NT2/D1 (cell line): Measurements from ENCODE around the gene STOML3.

Experiments
- DNase-seq: peaks from one replicate; pipeline ENCODE4 v3.0.0-alpha.2; 2011; ENCODE audit warnings: low read depth, low spot score
- H3K27me3 ChIP-seq: 2 replicates; pipeline ENCODE4 v1.6.0; 2011; ENCODE audit warnings: mild to moderate bottlenecking; ENCODE audit not compliant: insufficient read length, insufficient read depth
- H3K36me3 ChIP-seq: 2 replicates; pipeline ENCODE4 v1.6.1; 2011; ENCODE audit warnings: mild to moderate bottlenecking, low read length, mixed read lengths; ENCODE audit not compliant: insufficient read depth, insufficient read length
- H3K4me1 ChIP-seq: 2 replicates; pipeline ENCODE4 v1.5.1; 2011; ENCODE audit not compliant: insufficient read depth, insufficient read length
- H3K4me3 ChIP-seq: 2 replicates; pipeline ENCODE4 v1.5.1; 2011; ENCODE audit warnings: low read depth; ENCODE audit not compliant: insufficient read length
- H3K9ac ChIP-seq: 2 replicates; pipeline ENCODE4 v1.6.0; 2011; ENCODE audit warnings: low read depth; ENCODE audit not compliant: insufficient read length
- H3K9me3 ChIP-seq: 2 replicates; pipeline ENCODE4 v1.5.1; 2011; ENCODE audit warnings: mild to moderate bottlenecking, low read length; ENCODE audit not compliant: insufficient read depth
- SUZ12 ChIP-seq: IDR thresholded peaks from 2 replicates; pipeline ENCODE4 v1.6.1; 2011; ENCODE audit not compliant: insufficient read length, insufficient read depth; ENCODE audit errors: extremely low read depth
- YY1 ChIP-seq: IDR thresholded peaks from 2 replicates; pipeline ENCODE4 v1.6.1; 2011; ENCODE audit not compliant: insufficient read length, insufficient read depth
- ZNF274 ChIP-seq: IDR thresholded peaks from 2 replicates; pipeline ENCODE4 v1.6.1; 2011; ENCODE audit warnings: mild to moderate bottlenecking, low read depth, low read length

Gene STOML3

GRCh38 chr13:38960175-38960574 is 30.5 kb downstream of the STOML3 start:
- Histone ChIP-seq H3K36me3 (no peaks in the 10 kb centered on the region), H3K4me1 (no peaks in the 10 kb centered on the region), H3K9ac (no peak overlapping the region), H3K4me3 (no peak overlapping the region), H3K9me3 (peaks cover 25% of the 10 kb centered on the region), H3K27me3 (no peaks in the 10 kb centered on the region)
- TF ChIP-seq YY1 (no peak), SUZ12 (no peak), ZNF274 (no peak)
- no peak for DNase-seq

GRCh38 chr13:38957794-38958592 is 32.6 kb downstream of the STOML3 start:
- H3K36me3 ChIP-seq: no peaks in the 10 kb centered on the region
- no peaks in the 10 kb centered on the region for H3K4me1 ChIP-seq
- H3K9ac ChIP-seq: no peak overlapping the region
- TF ChIP-seq SUZ12: no peak
- no peak for TF ChIP-seq YY1
- TF ChIP-seq ZNF274: no peak
- H3K4me3 ChIP-seq: no peak overlapping the region
- H3K9me3 ChIP-seq: peaks cover 25% of the 10 kb centered on the region
- H3K27me3 ChIP-seq: no peaks in the 10 kb centered on the region
- DNase-seq: no peak

DNA sequence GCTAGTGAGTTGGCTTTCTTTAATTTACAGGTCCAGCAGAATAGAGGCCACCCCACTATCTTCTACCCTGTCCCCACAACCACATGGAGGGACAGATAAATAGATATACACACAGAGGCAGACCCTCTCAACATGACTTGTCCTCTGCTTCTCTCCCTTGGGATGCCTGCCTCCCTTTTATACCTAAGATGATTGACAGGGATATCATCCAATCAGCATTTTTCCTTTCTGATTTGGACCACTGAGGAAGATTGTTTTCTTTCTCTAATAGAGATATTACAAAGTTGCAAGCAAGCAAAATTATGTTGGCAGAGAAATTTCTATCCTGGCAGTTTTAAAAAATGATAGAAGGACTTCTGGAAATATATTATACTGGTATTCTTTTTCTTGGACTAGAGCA is 35.8 kb downstream of the STOML3 start:
- no peak for DNase-seq
- Histone ChIP-seq H3K4me3 (no peak overlapping the region), H3K9me3 (peaks cover 9% of the 10 kb centered on the region), H3K4me1 (no peaks in the 10 kb centered on the region), H3K9ac (no peak overlapping the region), H3K27me3 (no peaks in the 10 kb centered on the region), H3K36me3 (no peaks in the 10 kb centered on the region)
- no peak for TF ChIP-seq YY1
- TF ChIP-seq ZNF274: no peak
- TF ChIP-seq SUZ12: no peak

GRCh38 chr13:38954291-38954690 is 36.3 kb downstream of the STOML3 start:
- peaks cover 4% of the 10 kb centered on the region; the same call in 1 of the 2 replicates for H3K9me3 ChIP-seq
- TF ChIP-seq ZNF274: no peak
- no peak for TF ChIP-seq YY1
- no peak for TF ChIP-seq SUZ12
- H3K27me3 ChIP-seq: no peaks in the 10 kb centered on the region
- no peak overlapping the region for H3K9ac ChIP-seq
- no peak overlapping the region for H3K4me3 ChIP-seq
- no peaks in the 10 kb centered on the region for H3K36me3 ChIP-seq
- H3K4me1 ChIP-seq: no peaks in the 10 kb centered on the region
- no peak for DNase-seq

DNA sequence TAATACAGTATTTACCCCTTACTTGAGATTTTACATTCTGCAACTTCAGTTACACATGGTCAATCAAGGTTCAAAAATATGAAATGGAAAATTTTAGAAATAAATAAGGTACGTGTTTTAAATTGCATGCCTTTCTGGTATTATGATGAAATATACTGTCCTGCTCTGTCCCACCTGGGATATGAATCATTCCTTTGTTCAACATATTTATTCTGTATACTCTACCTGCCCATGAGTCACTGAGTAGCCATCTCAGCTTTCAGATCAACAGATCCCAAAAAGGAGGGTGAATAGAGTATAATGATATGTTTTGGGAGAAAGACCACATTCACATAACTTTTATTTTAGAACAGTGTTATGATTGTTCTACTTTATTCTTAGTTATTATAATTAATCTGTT is 37.8 kb downstream of the STOML3 start:
- no peaks in the 10 kb centered on the region for H3K9me3 ChIP-seq
- H3K36me3 ChIP-seq: no peaks in the 10 kb centered on the region
- H3K27me3 ChIP-seq: no peaks in the 10 kb centered on the region
- H3K9ac ChIP-seq: no peak overlapping the region
- no peaks in the 10 kb centered on the region for H3K4me1 ChIP-seq
- TF ChIP-seq SUZ12: no peak
- TF ChIP-seq ZNF274: no peak
- no peak for TF ChIP-seq YY1
- no peak for DNase-seq
- no peak overlapping the region for H3K4me3 ChIP-seq

DNA sequence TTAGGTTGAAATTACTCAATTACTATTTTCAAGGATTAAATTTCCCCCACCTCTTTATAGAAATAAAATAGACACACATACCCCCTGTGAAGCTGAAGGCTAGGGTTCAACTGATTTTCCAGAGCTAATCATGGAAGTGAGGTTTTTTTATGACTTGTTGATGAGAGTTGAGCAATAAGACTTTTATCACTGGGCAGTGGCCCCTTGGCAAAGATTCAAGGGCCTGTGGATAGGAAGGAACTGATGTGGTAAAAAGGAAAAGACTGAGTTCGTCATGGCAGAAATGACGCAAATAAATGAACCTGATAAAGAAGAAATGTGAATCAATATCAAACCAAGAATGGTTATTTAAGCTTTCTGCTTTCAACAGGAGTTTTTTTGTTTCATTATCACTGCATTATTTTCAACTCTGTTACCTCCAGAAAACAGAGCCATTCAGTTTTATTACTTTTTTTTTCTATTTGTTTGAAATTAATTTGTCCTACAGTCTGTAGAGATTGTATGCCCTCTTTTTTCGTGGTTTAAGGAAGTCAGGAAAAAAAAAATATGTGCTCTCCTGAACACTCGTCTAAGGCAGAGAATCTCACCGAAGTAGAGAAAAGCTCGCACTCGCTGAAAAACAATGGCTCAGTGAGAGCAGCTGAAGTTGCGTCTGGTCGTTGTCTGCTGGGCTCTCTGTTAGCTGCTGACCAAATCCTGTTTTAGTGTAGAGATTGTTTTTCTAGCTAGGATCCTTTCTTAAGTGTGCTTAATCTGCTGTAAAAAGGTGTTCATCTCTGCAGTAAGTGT is 38.9 kb downstream of the STOML3 start:
- Histone ChIP-seq H3K36me3 (no peaks in the 10 kb centered on the region), H3K27me3 (no peaks in the 10 kb centered on the region), H3K4me3 (no peak overlapping the region), H3K9ac (no peak overlapping the region), H3K4me1 (no peaks in the 10 kb centered on the region), H3K9me3 (no peaks in the 10 kb centered on the region)
- no peak for DNase-seq
- no peak for TF ChIP-seq ZNF274
- TF ChIP-seq YY1: no peak
- no peak for TF ChIP-seq SUZ12

DNA sequence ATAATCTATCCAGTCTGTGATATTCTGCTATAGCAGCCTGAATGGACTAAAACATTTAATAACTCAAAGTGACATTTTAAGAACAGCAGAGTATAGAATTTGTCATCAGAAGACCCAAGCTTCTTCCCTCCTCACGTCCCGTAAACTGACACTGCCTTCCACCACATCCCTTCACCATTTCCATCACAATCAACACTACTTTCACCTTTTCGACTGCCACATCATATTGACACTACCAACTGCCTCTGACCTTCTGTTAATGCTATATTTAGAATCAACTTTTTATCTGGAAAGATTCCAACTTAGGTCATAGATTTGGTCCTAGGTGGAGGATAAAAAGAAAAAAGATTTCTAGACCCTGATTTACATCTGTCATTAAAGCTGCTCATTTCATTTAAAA is 39.6 kb downstream of the STOML3 start:
- H3K36me3 ChIP-seq: no peaks in the 10 kb centered on the region
- no peaks in the 10 kb centered on the region for H3K4me1 ChIP-seq
- H3K9ac ChIP-seq: no peak overlapping the region
- H3K9me3 ChIP-seq: no peaks in the 10 kb centered on the region
- H3K4me3 ChIP-seq: no peak overlapping the region
- DNase-seq: no peak
- no peaks in the 10 kb centered on the region for H3K27me3 ChIP-seq
- no peak for TF ChIP-seq SUZ12
